22Rv1 (cell line): ENCODE data around the gene MMP19.

Experiments used
- H3K27ac ChIP-seq: fragments of 450-650 bp; 2 replicates; pipeline ENCODE4 v1.5.1; 2017
- ZFX ChIP-seq: fragments of 450-650 bp; IDR thresholded peaks from 2 replicates; pipeline ENCODE4 v1.6.1; 2017; ENCODE audit warnings: antibody characterized with exemption, borderline replicate concordance
- TF ChIP-seq, protein P1 (sequence below): fragments of 450-650 bp; IDR thresholded peaks from 2 replicates; pipeline ENCODE4 v1.5.1; 2017; ENCODE audit warnings: mild to moderate bottlenecking

MMP19 gene

DNA sequence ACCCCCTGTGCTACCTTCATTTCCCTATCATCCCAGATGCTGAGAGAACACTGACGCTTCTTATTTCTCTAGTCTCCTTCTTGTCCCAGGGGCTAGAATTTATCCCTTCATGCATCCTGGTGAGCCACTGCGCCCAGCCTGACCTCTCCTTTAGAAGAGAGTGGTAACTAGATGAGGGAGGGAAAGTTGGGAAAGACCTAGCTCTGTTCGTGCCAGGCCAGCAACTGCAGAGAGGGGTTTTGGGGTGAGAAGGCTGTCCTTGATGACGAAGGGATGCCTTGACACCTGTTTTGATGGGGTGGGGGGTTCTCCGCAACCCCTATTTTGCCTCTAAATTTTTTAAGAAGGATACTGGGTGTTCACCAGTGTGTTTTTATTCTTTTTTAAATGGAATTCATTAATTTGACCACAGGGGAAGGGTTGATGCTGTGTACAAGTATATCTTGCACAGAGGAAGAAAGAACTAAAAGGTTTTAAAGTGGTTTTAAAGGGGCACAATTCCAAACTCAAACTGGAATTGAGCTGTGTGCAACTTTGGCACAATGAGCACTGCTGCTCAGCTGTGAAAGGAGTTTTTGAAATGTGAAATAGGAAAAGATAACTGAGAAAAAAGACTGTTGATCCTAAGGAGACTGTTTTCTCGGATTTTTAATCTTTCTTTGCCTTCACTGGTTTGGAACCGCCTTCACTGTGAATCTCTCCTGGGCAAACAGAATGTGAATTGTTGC is 7.0 kb upstream of the MMP19 start:
- TF ChIP-seq ZFX: no peak
- TF ChIP-seq, protein P1, sequence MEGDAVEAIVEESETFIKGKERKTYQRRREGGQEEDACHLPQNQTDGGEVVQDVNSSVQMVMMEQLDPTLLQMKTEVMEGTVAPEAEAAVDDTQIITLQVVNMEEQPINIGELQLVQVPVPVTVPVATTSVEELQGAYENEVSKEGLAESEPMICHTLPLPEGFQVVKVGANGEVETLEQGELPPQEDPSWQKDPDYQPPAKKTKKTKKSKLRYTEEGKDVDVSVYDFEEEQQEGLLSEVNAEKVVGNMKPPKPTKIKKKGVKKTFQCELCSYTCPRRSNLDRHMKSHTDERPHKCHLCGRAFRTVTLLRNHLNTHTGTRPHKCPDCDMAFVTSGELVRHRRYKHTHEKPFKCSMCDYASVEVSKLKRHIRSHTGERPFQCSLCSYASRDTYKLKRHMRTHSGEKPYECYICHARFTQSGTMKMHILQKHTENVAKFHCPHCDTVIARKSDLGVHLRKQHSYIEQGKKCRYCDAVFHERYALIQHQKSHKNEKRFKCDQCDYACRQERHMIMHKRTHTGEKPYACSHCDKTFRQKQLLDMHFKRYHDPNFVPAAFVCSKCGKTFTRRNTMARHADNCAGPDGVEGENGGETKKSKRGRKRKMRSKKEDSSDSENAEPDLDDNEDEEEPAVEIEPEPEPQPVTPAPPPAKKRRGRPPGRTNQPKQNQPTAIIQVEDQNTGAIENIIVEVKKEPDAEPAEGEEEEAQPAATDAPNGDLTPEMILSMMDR: no peak
- no peak overlapping the region for H3K27ac ChIP-seq

DNA sequence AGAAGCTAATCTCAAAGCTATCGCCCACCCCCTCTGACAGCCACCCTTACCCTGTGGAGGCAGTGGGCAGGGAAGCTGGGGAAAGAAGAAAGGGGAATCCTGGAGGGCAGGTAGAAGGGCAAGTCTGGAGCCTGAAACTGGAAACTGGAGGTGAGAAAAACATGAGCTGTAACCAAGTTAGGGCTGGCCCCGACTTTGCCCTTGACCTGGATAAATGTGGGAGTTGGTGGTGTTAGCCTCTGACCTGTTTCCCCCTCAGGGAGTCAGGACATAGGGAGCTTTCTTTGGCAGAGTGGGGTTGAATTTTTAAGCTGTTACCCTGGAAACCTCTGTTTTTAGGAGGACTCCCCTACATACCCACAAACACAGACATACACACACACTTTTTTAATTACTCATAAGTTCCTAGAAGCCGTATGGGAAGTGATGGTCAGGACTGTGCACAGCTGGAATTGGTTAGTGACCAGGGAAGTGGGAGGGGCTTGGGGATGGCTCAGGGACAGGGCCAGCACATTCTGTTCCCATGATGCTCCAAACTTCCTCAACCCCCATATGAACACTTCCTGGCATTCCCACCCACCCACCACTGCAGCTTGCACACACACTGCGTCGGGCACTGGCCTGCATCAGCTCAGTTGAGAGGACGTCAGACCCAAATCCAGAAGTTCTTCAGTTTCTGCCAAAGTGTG is 5.0 kb upstream of the MMP19 start:
- TF ChIP-seq ZFX: no peak
- TF ChIP-seq, protein P1: no peak
- H3K27ac ChIP-seq: no peak overlapping the region

DNA sequence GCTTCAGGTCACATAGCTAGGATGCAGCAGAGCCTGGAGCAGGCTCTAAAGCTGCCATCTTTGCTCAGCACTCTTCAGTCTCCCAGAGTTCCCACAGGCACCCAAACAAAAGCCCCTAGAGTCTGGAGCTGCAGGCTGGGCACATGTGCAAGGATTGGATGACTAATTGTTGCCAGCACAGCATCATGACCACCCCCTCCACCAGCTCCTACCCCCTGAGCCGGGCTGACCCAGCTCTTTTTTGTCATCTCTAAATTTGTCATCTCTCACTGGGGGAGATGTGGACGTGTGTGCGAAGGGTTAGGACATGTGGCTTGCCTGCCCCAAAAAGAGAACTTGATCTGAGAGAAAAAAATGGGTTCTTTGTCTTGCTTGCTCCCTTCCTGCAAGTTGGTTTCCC is 4.3 kb upstream of the MMP19 start:
- no peak overlapping the region for H3K27ac ChIP-seq
- TF ChIP-seq, protein P1: no peak
- TF ChIP-seq ZFX: no peak

DNA sequence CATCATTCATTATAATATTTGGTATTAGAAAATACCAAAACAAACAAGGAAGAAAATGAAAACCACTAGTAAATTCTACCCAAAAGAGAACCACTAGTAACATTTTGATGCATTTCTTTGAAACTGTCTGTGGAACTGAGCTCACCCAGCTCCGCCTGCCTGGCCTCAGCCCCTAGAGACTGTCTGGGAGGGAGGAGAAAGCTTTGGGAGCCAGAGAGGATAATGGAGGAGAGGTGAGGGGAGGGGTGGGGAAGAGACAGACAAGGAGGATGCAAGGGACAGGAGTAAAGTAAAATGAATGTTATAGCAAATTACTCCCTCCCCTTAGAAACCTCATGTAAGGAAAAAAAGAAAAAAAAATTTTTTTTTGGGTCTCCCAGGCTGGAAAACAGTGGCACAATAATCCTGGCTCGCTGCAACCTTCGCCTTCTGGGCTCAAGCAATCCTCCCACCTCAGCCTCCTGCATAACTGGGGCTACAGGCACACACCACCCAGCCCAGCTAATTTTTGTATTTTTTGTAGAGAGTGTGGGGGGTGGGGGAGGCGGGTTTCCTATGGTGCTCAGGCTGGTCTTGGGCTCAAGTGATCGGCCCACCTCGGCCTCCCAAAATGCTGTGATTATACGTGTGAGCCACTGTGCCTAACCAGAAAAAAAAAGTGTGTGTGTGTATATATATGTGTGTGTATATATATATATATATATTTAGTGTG is 3.2 kb upstream of the MMP19 start:
- no peak overlapping the region for H3K27ac ChIP-seq
- TF ChIP-seq, protein P1: no peak
- no peak for TF ChIP-seq ZFX

DNA sequence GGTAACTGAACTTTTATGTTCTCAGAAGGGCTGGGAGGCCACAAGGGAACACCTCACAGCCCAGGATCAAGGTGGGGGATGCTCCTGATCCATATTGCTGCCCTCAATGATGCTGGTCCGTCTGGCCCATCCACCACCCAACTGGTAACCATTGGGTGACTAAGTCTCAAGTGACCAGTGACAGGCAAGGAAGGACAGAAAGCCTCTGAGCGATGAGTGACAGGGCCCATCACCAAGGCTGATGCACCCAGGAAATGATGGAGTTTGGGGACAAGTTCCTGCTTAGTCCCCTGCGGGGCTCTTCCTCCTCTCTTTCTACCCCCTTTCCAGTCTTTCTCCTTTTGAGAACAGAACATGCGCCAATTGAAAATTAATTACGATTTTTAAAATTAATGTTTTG is 2.6 kb upstream of the MMP19 start:
- TF ChIP-seq, protein P1: no peak
- no peak for TF ChIP-seq ZFX
- H3K27ac ChIP-seq: no peak overlapping the region

DNA sequence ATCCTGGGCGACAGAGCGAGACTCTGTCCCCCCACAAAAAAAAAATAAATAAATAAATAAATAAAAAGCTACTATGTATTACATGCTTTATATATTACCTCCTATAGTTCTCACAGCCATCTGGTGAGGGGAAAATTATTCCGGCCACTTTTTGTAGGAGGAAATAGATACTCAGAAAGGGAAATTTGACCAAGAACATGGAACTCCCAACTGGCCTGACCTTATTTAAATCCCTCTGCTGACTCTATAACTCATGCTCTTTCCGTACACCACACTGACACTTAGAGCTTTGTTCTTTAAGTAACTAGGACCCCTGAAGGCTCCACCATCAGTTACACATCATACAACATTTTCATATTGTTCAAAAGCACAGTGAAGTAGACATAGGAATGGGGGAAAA is 2.2 kb upstream of the MMP19 start:
- no peak for TF ChIP-seq ZFX
- TF ChIP-seq, protein P1: no peak
- no peak overlapping the region for H3K27ac ChIP-seq

DNA sequence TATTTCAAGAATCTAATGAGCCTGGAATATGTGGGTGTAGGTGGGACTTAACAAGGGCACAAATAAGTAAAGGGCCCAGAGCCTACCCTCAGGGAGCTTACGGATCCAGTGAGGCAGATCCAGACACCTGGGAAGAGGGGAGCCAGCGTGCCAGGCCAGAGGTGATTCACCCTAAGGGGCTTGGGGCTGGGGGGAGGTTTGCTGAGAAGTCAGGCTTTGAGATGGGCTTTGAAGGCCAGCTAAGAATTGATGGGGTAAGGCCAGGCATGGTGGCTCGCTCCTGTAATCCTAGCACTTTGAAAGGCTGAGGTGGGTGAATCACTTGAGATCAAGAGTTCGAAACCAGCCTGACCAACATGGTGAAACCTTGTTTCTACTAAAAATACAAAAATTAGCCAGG is 695 bp upstream of the MMP19 start:
- TF ChIP-seq, protein P1: no peak
- TF ChIP-seq ZFX: no peak
- H3K27ac ChIP-seq: no peak overlapping the region
